HG03558 (cell line): ENCODE data around the gene TNRC6C.
"Not testable (repeated sequence)": the region's sequence is repeated elsewhere in the genome, so short reads cannot be mapped to it uniquely, and the experiment has no call there.

Experiments
- ATAC-seq: cut with Tn5 transposase; IDR thresholded peaks from one replicate; pipeline ENCODE4 v1.9.1; 2021; ENCODE audit warnings: moderate number of reproducible peaks; ENCODE audit not compliant: unreplicated experiment; ENCODE audit errors: extremely low read depth

The TNRC6C gene

GRCh38 chr17:78064708-78065107 lies 106.2 kb downstream of the TNRC6C start:
- no peak for ATAC-seq

DNA sequence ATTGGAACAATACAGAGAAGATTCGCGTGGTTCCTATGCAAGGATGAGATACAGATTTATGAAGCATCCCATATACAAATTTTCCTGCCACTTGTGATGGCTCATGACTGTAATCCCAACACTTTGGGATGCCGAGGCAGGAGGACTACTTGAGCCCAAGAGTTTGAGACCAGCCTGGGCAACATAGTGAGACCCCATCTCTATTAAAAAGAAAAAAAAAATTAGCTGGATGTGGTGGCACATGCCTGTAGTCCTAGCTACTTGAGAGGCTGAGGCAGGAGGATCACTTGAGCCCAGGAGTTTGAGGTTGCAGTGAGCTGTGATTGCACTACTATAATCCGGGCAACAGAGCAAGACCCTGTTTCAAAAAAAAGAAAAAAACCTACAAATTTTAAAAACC lies 108.5 kb downstream of the TNRC6C start:
- not testable (repeated sequence) for ATAC-seq

DNA sequence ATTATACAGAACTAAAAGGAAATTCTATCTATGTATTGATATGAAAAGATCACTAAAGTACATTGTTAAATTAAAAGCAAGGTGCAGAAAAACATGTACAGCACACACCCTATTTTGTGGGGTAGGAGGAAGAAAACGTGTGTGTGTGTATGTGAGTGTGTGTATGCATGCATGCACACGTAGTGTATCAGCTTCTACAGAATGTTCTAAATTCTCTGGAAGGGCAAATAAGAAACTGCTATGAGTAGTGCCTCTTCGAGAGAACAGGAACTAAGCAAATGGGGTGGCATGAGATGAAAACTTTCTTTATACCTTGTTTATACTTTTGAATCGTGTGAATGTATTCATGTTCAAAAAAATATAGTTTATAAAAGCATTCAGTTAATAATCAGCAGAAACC lies 111.2 kb downstream of the TNRC6C start:
- ATAC-seq, result no peak

DNA sequence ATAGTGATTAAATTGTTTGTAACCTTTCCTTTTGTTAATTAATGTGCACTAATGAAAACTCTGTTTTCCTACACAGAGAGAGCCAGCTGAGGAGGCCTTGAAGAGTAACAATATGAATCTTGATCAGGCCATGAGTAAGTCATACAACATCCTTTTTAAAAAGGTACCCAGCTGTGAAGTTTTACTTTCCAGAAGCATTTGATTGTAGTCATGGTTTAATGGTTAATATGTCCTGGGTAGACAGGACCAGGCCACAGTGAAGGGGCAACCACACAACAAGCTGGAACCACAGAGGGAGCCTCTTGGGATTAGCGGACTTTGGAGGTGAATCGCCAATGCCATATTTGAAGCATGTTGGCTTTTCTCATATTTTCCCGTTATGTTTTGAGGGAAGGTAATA lies 114.5 kb downstream of the TNRC6C start:
- ATAC-seq, result no peak

DNA sequence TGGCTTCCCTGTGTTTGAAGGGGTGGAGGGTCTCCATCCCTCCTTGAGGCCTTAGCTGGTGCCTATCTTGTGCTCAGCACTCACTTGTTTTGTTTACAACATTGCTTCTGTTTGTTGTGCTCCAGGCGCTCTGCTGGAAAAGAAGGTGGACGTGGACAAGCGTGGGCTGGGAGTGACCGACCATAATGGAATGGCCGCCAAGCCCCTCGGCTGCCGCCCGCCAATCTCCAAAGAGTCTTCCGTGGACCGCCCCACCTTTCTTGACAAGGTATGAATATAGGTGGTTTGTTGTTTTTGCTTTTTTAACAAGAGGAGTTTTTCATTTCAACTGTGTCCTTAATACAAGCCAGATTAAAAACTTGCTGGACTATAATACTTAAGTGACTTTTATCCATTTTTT lies 116.5 kb downstream of the TNRC6C start:
- ATAC-seq, result no peak

DNA sequence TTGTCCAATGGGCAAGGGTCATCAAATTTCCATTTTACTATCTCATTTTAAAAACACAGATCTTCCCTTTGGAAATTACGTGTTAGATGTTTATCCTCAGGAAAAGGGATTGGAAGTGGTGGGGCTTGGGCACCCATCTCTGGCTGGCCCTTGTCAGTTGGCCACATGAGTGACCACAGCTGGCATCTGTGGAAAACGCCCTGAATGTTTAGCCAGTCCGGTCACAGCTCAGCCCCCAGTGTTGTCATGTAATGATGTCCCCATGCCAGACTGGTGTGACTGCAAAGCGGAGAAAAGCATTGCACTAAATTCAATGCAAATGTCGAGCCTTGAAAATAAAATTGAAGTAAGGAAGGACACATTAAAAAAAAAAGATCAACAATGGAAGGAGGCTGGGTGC lies 117.0 kb downstream of the TNRC6C start:
- ATAC-seq, result no peak

DNA sequence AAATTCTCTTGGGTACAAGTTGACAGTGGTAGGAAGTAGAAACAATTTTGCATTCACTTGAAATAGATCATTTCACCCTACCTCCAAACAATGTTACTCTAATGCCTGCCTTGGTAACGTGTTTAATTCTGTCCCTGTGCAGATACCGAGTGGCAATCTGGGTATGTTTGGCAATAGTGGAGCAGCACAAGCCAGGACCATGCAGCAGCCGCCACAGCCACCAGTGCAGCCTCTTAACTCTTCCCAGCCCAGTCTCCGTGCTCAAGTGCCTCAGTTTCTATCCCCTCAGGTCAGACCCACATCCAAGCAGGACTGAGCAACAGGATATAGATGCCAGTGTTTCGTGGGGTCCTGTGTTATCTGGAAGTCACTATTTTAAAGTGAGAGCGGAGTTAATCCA lies 120.8 kb downstream of the TNRC6C start:
- no peak for ATAC-seq

GRCh38 chr17:78081551-78081950 lies 123.0 kb downstream of the TNRC6C start:
- ATAC-seq, result no peak

- not testable (repeated sequence) for ATAC-seq
Measured at GRCh38 chr17:78082355-78082872, 123.9 kb downstream of the TNRC6C start.

GRCh38 chr17:78082988-78083387 lies 124.5 kb downstream of the TNRC6C start:
- ATAC-seq, result no peak

GRCh38 chr17:78086740-78087139 lies 128.2 kb downstream of the TNRC6C start:
- ATAC-seq, result no peak

GRCh38 chr17:78088529-78088928 lies 130.0 kb downstream of the TNRC6C start:
- ATAC-seq, result no peak

- ATAC-seq, result no peak
Measured at GRCh38 chr17:78089576-78090281, 131.2 kb downstream of the TNRC6C start.

DNA sequence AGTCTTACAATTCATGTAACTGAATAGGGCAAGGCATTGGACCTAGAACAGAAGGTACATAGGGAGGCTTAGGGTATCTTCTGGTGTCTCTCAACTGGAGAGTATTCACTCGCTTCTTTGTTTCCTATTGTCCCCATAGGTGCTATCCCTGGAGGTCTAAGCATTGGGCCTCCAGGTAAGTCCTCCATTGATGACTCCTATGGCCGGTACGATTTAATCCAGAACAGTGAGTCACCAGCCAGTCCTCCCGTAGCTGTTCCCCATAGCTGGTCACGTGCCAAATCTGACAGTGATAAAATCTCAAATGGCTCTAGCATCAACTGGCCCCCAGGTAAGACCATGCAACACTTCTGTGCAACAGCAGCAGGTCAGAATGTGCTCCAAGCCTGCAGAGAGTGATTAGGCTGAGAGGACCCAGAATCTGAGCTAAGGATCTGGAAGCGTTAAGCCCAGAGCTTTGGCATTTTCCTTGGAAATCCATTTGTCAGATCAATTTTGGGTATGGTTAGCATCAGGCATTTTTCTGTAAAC lies 134.4 kb downstream of the TNRC6C start:
- ATAC-seq, result no peak

DNA sequence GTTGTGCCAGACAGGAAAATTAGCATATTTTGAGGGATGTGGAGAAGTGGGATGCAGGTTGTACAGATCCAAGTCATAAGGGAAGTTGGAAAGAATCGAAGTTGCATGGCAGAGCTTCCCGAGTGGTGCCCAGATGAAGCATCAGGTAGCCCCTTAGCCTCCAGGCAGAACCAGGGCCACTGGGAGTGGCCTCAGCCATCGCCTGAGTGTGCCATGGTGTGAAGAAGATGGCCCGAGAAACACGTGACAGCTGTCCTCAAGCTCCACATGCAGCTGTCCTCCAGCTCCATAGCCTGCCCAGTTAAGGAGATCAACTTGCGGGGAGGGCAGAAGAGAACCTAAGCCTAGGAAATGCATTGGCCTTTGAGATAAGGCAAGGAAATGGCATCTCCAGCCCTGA lies 136.5 kb downstream of the TNRC6C start:
- no peak for ATAC-seq

- ATAC-seq, result no peak
Measured at GRCh38 chr17:78096093-78096492, 137.6 kb downstream of the TNRC6C start.

GRCh38 chr17:78101112-78101511 lies 142.6 kb downstream of the TNRC6C start:
- ATAC-seq, result no peak

GRCh38 chr17:78101542-78101941 lies 143.0 kb downstream of the TNRC6C start:
- no peak for ATAC-seq

- no peak for ATAC-seq
Measured at GRCh38 chr17:78103311-78103710, 144.8 kb downstream of the TNRC6C start.

- no peak for ATAC-seq
Measured at GRCh38 chr17:78104540-78104941, 146.0 kb downstream of the TNRC6C start.

DNA sequence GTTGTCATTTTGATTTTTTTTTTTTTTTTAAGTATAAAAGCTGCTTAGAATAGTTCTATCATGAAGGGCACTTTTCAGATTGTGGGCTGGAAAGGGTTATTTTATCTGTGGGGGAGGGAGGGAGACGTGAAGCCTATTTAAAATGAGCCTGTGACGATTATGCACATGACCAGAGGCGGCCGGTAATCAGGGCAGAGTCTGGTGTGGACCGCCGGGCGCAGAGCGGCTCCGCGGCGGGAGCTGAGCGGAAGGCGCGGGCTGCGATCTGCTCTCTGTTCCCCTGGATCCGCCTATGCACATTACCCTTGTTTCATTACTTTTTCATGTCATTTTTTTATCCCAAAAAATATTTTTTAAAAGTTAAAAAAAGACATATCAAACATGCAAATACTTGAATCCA lies 146.6 kb downstream of the TNRC6C start:
- no peak for ATAC-seq

DNA sequence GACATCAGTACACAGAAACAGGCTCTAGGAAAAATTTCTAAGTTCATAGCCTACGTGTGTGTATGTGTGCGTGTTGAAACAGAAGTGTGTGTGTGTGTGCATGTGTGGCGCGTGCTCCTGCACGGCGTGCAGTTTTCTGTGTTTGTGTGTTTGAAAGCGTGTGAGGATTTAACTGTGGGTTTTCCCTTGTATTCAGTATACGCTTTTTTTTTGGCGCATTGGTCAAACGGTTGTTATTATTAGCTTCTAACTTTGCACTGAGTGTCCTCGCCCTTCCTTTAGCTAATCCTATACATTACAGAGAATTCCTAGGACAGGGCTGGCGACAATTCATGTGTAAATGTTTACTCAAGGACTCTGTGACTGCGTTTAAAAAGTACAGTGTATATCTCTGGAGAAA lies 147.0 kb downstream of the TNRC6C start:
- no peak for ATAC-seq
